GM18526 (cell line): Measurements from ENCODE around the gene GALR2.
A peak's percentile ranks its signal among the peaks of the same experiment; 100 is the strongest.

Experiments used
- POLR2A ChIP-seq: IDR thresholded peaks from 3 replicates; pipeline ENCODE4 v1.6.1; 2011; ENCODE audit not compliant: insufficient read length; ENCODE audit errors: extremely low read depth

Gene GALR2

DNA sequence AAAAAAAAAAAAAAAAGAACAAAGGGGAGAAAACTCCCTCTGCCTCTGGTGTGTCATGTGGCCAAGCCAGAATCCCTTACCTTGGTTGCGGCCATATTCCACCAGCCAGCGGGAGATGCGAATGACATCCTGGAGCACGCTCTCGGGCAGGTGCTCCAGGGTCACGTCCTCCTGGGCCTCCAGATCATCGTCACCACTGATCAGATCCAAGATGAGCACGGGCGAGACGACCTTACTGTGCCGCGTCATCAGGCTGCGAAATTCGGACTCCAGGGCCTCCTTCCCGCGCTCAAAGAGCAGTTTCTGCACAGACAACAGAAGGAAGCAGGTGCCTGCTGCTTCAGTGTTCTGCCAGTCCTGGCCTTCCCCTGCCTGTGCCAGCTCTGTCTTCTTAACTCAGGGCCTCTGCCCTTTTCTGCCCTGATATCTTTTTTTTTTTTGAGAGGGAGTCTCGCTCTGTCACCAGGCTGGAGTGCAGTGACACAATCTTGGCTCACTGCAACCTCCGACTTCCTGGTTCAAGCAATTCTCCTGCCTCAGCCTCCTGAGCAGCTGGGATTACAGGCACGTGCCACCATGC is 23.2 kb downstream of the GALR2 start:
- no peak for TF ChIP-seq POLR2A

DNA sequence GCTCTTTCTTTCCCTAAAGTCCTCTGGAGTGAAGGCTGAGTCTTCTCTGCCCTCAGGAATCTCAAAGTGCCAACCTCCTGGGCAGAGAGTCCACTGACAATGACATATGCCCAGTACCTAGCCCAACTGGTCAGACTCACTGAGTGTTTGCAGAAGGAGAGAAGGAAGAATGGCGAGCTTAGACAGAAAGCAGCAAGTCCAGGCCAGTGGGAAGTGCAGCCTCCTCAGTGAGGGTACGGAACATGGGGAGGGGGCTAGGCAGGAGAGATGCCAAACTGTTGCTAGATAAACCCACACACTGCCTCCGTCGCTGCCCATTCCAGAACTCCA is 28.3 kb downstream of the GALR2 start:
- no peak for TF ChIP-seq POLR2A

DNA sequence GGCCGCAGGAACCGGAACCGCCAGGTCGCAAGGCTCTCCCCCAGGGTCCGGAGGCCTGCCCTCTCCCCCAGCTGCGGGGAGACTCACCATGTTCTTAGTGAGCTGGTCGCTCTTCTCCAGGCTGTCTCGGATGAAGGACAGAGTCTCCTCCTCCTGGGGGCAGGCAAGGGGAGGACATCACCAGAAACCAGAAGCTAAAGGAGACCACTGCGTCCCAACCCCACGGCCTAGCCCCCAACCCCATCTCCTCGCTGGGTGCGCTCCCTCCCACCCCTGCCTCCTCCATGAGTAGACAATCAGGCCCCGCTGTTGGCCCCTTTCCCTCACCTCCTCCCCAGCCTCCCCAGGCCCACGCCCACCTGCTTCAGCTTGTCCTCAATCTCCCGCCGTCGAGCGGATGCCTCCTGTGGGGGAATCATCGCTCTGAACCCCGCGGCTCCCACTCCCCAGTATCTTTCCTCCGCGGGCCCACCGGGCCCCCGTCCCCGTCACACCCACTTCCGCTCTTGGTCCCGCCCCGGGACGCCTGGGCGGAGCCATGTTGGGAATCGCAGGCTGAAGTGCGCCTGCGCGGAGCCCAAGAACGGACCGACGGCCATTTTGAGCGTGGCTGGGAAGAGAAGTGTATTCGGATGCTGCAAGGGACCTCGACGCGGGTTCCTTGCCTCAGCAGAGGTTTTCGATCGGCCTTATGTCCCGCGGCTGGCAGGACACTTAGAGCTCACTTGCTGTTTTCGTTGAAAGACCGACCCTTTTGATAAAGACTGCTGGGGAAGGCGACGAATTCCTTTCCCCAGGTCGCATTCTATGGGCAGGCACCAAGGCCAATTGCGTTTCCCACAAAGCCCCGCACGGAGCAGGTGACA is 28.9 kb downstream of the GALR2 start, which contains the start of gene EXOC7:
EXOC7 (minus strand) TSS at position 514 of the 866 bp plus-strand sequence; CDS start at position 419, 95 bp downstream.
- peak; percentile 83 for TF ChIP-seq POLR2A

DNA sequence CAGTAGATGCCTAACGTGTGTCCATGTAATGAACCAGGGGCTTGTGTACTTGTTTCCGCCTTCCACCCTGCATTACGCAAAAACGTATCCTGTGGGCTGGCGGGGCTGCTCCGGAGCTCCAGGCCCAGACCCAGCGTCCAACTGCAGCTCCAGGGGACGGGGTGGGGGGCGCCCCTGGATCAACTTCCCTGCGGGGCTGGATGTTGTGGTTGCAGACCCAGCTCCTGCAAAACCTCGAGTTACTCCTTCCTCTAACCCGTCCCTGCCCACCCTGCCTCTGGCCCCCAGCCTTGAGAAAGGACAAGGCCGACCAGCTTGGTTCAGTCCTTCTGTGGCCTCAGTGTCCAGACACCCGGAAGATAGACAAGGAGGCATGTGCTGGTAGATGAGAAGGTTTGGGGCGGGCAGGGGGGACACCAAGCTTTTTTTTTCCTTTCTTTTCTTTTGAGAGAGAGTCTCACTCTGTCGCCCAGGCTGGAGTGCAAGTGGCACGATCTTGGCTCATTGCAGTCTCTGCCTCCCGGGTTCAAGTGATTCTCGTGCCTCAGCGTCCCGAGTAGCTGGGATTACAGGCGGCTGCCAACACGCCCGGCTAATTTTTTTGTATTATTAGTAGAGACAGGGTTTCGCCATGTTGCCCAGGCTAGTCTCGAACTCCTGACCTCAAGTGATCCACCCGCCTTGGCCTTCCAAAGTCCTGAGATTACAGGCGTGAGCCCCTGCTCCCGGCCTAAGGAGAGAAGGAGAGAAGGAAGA is 29.7 kb downstream of the GALR2 start:
- no peak for TF ChIP-seq POLR2A

DNA sequence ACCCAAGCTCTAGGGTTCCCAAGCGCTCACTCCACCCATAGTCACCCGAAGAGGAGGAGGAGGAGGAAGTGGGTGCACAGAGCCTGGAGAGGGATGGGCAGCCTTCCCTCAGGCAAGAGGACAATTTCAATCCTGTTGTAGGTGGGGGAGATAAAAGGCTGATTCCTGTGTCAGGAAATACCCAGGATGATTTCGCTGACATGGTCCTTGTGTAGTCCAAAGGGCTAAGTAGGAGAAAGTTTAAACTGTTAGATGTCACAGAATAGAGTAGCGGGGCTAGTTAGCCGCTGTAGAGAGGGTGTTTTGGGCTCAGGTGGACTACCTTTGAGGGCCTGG is 30.3 kb downstream of the GALR2 start:
- no peak for TF ChIP-seq POLR2A

DNA sequence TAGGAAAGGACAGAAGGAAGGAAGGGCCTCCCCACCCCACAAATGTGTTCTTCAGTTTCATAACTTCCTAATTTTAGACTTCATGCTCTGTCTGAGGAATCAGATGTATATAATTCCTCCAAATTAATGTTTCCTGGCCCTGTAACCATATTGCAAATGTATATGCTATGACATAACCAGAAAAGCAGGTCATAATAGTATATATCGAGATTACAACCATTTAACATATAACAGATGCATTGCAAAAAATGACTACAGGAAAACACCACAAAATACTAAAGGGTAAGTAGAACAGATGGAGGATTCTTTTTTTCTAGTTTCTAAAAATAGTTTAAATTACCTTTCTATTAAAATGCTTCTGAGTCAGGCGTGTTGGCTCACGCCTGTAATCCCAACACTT is 32.1 kb downstream of the GALR2 start:
- TF ChIP-seq POLR2A = no peak

DNA sequence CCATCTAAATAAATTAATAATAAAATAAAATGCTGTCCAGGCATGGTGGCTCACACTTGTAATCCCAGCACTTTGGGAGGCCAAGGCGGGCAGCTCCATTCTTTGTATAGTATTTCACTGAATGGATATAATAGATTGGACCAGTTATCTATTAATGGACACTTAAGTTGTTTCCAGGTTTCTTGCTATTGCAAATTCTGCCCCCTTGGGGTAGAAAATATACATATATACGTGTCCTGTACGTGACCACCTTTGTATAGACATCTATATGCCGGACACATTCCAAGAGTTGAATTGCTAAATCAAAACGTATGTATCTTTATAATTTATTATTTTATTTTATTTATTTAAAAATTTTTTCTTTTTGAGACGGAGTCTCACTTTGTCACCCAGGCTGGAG is 32.9 kb downstream of the GALR2 start:
- TF ChIP-seq POLR2A = no peak

DNA sequence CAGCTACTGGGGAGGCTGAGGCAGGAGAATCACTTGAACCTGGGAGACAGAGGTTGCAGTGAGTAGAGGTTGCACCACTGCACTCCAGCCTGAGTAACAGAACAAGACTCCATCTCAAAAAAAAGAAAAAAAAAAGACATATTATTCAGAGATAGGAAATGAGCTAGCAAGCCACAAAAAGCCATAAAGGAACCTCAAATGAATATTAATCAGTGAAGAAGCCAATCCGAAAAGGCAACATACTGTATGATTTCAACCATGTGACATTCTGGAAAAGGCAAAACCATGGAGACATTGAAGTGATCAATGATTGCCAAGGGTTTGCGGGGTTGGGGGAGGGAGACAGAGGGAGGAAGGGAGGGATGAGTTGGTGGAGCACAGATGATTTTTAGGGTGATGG is 37.4 kb downstream of the GALR2 start:
- no peak for TF ChIP-seq POLR2A

DNA sequence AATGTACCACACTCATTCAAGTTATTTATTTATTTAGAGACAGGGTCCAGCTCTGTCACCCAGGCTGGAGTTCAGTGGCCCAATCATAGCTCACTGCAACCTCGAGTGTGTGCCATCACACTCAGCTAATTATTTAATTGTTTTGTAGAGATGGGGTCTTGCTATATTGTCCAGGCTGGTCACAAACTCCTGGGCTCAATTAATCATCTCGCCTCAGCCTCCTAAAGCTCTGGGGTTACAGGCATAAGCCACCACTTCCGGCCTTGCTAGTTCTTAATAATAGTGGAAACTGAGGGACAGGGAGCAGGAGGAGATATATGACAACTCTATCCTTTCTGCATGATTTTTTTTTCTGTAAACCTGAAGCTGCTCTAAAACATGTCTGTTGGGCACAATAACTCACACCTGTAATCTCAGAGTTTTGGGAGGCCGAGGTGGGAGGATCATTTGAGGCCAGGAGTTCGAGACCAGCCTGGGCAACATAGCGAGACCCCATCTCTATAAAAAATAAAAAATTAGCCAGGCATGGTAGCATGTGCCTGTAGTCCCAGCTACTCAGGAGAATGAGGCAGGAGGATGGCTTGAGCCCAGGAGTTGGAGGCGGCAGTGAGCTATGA is 40.7 kb downstream of the GALR2 start:
- TF ChIP-seq POLR2A = no peak

DNA sequence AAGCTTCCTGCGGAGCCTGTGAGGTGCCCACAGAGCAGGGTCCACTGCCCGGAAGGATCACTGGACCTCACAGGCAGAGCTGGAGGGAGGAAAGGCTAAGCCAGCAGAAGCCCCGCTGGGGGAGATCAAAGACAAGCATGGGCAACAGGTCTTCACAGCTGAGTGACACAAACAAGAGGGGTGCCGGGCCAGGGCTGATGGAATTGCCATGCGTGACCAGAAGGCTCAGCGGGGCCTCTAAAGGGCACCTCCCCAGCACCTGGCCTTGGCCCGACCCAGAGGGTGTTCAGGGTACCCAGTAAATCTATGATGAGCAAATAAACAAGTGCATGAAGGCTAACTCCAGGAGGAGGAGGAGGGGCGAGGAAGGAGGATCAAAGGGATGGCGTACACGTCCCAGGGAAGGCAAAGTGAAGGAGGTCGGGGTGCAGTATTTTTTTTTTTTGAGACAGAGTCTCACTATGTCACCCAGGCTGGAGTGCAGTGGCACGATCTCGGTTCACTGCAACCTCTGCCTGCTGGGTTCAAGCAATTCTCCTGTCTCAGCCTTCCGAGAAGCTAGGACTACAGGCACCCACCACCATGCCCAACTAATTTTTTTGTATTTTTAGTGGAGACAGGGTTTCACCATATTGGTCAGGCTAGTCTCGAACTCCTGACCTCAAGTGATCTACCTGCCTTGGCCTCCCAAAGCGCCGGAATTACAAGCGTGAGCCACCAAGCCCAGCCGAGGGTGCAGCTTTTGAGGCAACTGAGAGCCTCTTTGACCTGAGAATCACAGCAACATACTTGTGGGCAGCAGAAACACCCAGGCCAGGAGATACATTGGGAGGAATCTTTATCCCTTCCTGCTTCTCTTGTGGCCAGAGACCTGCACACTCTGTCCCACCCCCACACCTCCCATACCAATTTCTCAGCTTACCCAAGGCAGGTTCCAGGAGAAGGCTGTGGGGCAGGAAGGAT is 45.1 kb downstream of the GALR2 start:
- no peak for TF ChIP-seq POLR2A

DNA sequence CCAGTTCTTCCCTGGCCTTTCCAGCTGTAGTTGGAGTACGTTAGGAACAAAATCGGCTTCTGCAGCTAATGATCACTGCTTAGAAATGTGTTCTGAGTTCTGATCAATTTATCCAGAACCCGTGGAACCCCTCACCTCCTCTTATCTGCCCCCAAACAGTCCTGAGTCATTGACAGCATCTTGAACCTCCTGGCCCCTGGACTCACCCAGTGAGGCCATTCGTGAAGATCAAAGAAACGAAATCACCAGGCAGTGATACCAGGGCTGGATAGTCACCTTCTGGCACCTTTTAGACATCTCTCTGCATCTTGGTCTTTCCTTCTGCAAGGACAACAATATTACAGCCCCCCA is 46.1 kb downstream of the GALR2 start:
- TF ChIP-seq POLR2A = no peak

DNA sequence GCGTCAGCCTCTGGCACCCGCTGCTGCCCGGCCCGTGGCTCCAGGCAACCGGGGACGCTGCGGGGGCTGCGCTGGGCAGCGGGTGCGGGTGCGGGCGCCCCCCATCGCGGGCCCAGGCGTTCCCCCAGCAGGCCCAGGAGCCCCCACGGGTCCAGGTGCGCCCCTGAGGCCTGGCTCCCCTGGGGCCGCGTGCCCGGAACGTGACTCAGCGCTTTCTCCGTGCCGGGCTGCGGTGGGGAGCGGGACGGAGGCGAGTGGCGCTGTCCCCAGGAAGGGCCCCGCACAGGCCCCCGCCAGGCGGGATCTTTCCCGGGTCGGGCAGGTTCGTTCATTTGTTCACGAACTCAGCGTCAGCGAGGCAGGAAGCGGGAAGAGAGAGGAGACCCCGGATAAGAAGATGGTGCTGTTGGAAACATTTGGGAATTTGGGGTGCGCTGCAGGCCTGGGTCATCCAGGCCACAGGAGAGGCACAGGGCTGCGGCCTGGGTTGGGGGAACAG is 47.4 kb downstream of the GALR2 start:
- TF ChIP-seq POLR2A = no peak

DNA sequence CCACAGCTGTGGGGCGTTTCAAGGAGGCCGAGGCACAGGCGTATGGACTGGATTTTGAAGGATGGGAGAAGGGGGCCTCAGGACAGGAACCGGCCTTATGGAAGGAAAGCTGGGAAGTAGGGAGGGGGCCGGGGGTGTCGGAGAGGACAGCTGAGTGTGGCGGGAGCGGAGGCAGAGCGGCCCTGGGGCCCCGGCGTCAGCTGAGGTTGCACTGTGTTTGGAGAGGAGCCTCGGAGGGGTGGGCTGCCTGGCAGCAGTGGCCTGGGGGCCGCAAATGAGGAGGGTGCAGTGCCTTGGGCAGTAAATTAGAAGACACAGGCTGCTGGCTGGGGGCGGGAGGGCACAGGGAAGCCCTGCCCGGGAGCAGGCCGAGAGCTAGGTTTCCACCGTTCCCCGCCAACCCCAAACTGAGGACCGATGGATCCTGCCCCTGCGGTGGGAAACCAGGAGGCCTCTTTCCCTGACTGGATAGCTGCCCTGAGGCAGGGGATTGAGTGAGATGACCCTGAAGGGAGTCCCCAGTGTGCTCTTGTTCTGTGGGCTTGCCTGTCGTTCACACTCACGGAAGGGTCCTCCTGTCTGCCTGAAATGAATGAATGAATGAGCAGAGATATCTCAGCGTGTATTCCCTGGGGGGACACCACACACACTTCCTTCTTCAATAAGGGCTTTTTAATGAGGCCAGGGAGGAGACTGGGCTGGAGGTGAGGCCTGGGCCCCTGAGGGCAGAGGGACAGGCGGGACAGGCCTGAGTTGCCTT is 48.0 kb downstream of the GALR2 start:
- TF ChIP-seq POLR2A = no peak

DNA sequence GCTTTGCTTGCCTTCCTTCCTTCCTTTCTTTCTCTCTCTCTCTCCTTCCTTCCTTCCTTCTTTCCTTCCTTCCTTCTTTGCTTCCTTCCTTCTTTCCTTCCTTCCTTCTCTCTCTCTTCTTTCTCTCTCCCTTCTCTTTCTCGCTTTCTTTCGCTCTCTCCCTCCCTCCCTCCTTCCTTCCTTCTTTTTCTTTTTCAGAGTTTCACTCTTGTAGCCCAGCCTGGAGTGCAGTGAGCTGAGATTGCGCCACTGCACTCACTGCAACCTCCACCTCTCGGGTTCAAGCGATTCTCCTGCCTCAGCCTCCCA is 48.6 kb downstream of the GALR2 start:
- TF ChIP-seq POLR2A = no peak

DNA sequence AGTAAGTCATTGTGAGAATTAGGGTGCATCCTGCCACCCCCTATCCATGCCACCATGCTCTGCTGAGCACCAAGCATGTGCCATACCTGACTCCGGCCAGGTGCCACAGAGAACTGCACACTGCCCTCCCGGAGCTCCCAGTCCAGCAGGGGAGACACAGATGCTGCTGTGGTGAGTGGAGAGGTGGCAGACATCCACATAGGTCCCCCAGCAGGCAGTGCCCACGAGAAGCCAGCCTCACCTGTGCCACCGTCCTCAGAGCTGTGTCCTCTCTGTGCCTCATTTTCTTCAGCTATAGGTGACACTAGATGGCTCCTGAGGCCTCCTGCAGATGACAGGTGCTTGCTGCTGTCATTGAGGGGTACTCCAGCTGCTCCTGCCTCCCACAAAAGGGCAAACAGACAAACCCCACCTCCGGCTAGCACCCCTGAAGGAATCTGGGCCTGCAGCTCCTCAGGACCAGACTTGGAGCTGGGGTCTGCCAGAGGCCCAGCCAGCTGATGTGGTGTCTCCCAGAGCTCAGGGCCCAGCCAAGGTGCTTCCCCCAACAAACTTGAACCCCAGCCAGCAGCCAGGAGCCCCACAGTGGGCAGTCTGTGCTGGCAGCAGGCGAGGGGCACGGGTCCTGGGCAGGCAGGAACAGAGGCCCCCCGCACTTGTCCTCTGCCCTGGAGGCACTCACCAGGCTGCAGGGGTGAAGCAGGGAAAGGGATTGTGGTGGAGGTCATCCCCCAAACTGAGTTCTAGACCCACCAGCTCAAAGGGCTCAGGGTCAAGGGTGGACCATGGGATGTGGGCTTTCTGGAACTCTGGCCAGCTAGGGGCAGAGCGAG is 49.4 kb downstream of the GALR2 start:
- no peak for TF ChIP-seq POLR2A
